HepG2 (cell line): ENCODE results near the gene CALY. TPM values are rescaled to one million over a fixed set of nuclear protein-coding genes. Genes with fewer than 3 reads are reported as not detected.

Experiments
- ATAC-seq: fragments of 200-7000 bp; cut with Tn5 transposase; 3 replicates; pipeline ENCODE4 v1.9.1; 2020; ENCODE audit warnings: mild to moderate bottlenecking, moderate library complexity
- BruUV-seq: library from RNA; stranded (reverse); fragments of 400-500 nt; replicated peaks from 2 replicates; lab custom pipeline; 2021; lab: Mats Ljungman, UMichigan
- CTCF ChIA-PET: fragments of 300-600 bp; formaldehyde crosslinking; extraction: SDS; loops from one replicate; lab custom pipeline; 2021; ENCODE audit warnings: low total read pairs, inconsistent platforms, low intra/inter-chr PET ratio; lab: Yijun Ruan, JAX
- POLR2A ChIA-PET: fragments of 350-600 bp; sonication (Branson Sonifier 250); formaldehyde crosslinking; loops from one replicate; lab custom pipeline; 2020; ENCODE audit warnings: antibody characterized with exemption, inconsistent platforms; lab: Yijun Ruan, JAX
- DNase-seq: peaks from one replicate; pipeline ENCODE4 v3.0.0-alpha.2; 2015; ENCODE audit warnings: low spot score
- FAIRE-seq: peaks from 3 replicates; lab custom pipeline; 2011; peaks lifted over from hg19 to GRCh38; lab: Jason Lieb, UNC
- H2AFZ ChIP-seq: one replicate; pipeline ENCODE4 v1.6.1; 2011; ENCODE audit warnings: low read length, inconsistent platforms
- H3K27ac ChIP-seq: fragments of 300-600 bp; 3 replicates; pipeline ENCODE4 v1.8.0; 2011; ENCODE audit warnings: mixed run types, mild to moderate bottlenecking, mixed read lengths, low read length, inconsistent platforms; ENCODE audit not compliant: insufficient read depth; ENCODE audit errors: extremely low read length
- H3K27me3 ChIP-seq, 2 experiments: fragments of 200-600 bp in 1 of 2; 2 replicates in 1 of 2; 3 replicates in 1 of 2; pipeline versions ENCODE4 v1.6.0 to v1.8.0; 2011; ENCODE audit warnings: low read length in 2 of 2, mild to moderate bottlenecking in 2 of 2, moderate library complexity in 2 of 2, inconsistent platforms in 1 of 2; ENCODE audit not compliant: insufficient read depth in 2 of 2, control insufficient read depth in 1 of 2
- H3K36me3 ChIP-seq, 2 experiments: fragments of 200-600 bp in 1 of 2; replicated peaks in 1 of 2; 2 replicates in 1 of 2; 3 replicates in 1 of 2; pipeline versions ENCODE4 v1.5.1 to v1.8.0; 2011; ENCODE audit warnings: low read length in 2 of 2, inconsistent platforms in 1 of 2; ENCODE audit not compliant: insufficient read depth in 2 of 2, control insufficient read depth in 1 of 2
- H3K4me1 ChIP-seq: 2 replicates; pipeline ENCODE4 v1.5.1; 2012; ENCODE audit warnings: low read length, inconsistent platforms; ENCODE audit not compliant: insufficient read depth
- H3K4me2 ChIP-seq: 2 replicates; pipeline ENCODE4 v1.6.0; 2011; ENCODE audit warnings: low read depth, low read length, inconsistent platforms
- H3K4me3 ChIP-seq, 3 experiments: fragments of 200-600 bp in 1 of 3; sonication (generic), shearing (Covaris generic) in 1 of 3; replicated peaks in 1 of 3; 2 replicates each; pipeline ENCODE4 v1.5.1; 2011 to 2016; ENCODE audit warnings: low read length in 3 of 3, inconsistent platforms in 2 of 3, low read depth in 2 of 3, mild to moderate bottlenecking in 2 of 3, control low read depth in 1 of 3, mixed read lengths in 1 of 3; ENCODE audit not compliant: insufficient read depth in 1 of 3
- H3K79me2 ChIP-seq: one replicate; pipeline ENCODE4 v1.6.1; 2011; ENCODE audit warnings: low read length, inconsistent platforms; ENCODE audit not compliant: insufficient read depth
- H3K9ac ChIP-seq: 2 replicates; pipeline ENCODE4 v1.6.0; 2011; ENCODE audit warnings: mild to moderate bottlenecking, low read depth, low read length, inconsistent platforms; ENCODE audit not compliant: insufficient read depth
- H3K9me3 ChIP-seq: 2 replicates; pipeline ENCODE4 v1.5.1; 2012; ENCODE audit warnings: mild to moderate bottlenecking, low read length
- H4K20me1 ChIP-seq: 2 replicates; pipeline ENCODE4 v1.6.0; 2011; ENCODE audit warnings: inconsistent platforms, mild to moderate bottlenecking, low read length, moderate library complexity; ENCODE audit not compliant: insufficient read depth
- BRCA1 ChIP-seq: sonication (generic); formaldehyde crosslinking; IDR thresholded peaks from 2 replicates; pipeline ENCODE4 v1.4.0; 2020; ENCODE audit warnings: missing genetic modification reagents
- FOXA3 ChIP-seq: IDR thresholded peaks from 2 replicates; pipeline ENCODE4 v1.6.1; 2016; ENCODE audit warnings: missing genetic modification reagents, missing compliant biosample characterization
- GABPA ChIP-seq, 2 experiments: IDR thresholded peaks; 2 replicates each; pipeline ENCODE4 v1.6.1; 2011 to 2016; ENCODE audit warnings: low read depth in 2 of 2, low read length in 1 of 2, missing biosample characterization in 1 of 2, missing genetic modification characterization in 1 of 2
- JARID2 ChIP-seq: sonication (generic); formaldehyde crosslinking; IDR thresholded peaks from 2 replicates; pipeline ENCODE4 v1.8.1; 2023; ENCODE audit warnings: missing genetic modification reagents, inconsistent platforms; ENCODE audit not compliant: insufficient replicate concordance
- KDM2A ChIP-seq: sonication (generic); formaldehyde crosslinking; IDR thresholded peaks from 2 replicates; pipeline ENCODE4 v1.4.0; 2020; ENCODE audit warnings: low read depth, missing genetic modification reagents, borderline replicate concordance
- MAFF ChIP-seq: IDR thresholded peaks from 2 replicates; pipeline ENCODE4 v1.6.1; 2011; ENCODE audit warnings: low read depth, low read length, improper control_type of control experiment
- MEIS2 ChIP-seq: sonication (generic); formaldehyde crosslinking; IDR thresholded peaks from 2 replicates; pipeline ENCODE4 v1.9.0; 2021; ENCODE audit warnings: mild to moderate bottlenecking, missing genetic modification reagents
- MXI1 ChIP-seq: IDR thresholded peaks from 3 replicates; pipeline ENCODE4 v1.6.1; 2012; ENCODE audit warnings: low read depth, low read length, inconsistent platforms, borderline replicate concordance
- NCOA5 ChIP-seq: sonication (generic); formaldehyde crosslinking; IDR thresholded peaks from 2 replicates; pipeline ENCODE4 v1.4.0; 2020; ENCODE audit warnings: missing genetic modification reagents
- NFKB2 ChIP-seq: sonication (generic); formaldehyde crosslinking; IDR thresholded peaks from 2 replicates; pipeline ENCODE4 v1.4.0; 2020; ENCODE audit warnings: missing genetic modification reagents, borderline replicate concordance
- REL ChIP-seq: sonication (generic); formaldehyde crosslinking; conservative IDR thresholded peaks from 2 replicates; pipeline ENCODE4 v1.8.0; 2022; ENCODE audit warnings: mild to moderate bottlenecking, missing genetic modification reagents, moderate library complexity
- SIN3A ChIP-seq: IDR thresholded peaks from 2 replicates; pipeline ENCODE4 v1.6.1; 2011; ENCODE audit warnings: low read depth, mild to moderate bottlenecking, control low read depth, low read length, borderline replicate concordance
- SMC3 ChIP-seq: IDR thresholded peaks from 2 replicates; pipeline ENCODE4 v1.6.1; 2011; ENCODE audit warnings: low read length, improper control_type of control experiment
- XRCC5 ChIP-seq: fragments of 200-400 bp; formaldehyde crosslinking; optimal IDR thresholded peaks from 2 replicates; pipeline ENCODE3; 2017; ENCODE audit warnings: mild to moderate bottlenecking, low read length
- ZNF251 ChIP-seq: sonication (generic); formaldehyde crosslinking; IDR thresholded peaks from 2 replicates; pipeline ENCODE4 v1.9.0; 2021; ENCODE audit warnings: mild to moderate bottlenecking, missing genetic modification reagents
- WGBS: methylation state at CpG from one replicate; pipeline ENCODE4 v1.1.6; 2017; ENCODE audit warnings: low lambda C conversion rate; 5-methylcytosine and 5-hydroxymethylcytosine counted together
- in situ Hi-C: cut with HindIII; loops from 2 replicates; pipeline ENCODE4 v1.10.0; 2017; ENCODE audit warnings: low pct_unique_long_range_greater_than_20kb; ENCODE audit not compliant: extremely low pct_ligation_motif_present
- intact Hi-C: fragments of 100-400 bp; cut with micrococcal nuclease; formaldehyde crosslinking; loops from one replicate; pipeline ENCODE4 v1.10.0; 2022; ENCODE audit not compliant: unreplicated experiment
- polyA plus RNA-seq, 8 experiments: library from polyadenylated mRNA; depleted of rRNA in 3 of 8; stranded (reverse) in 7 of 8; unstranded in 1 of 8; fragments of >200 nt; fragmentation: Illumina TruSeq in 4 of 8; extraction: Trizol in 4 of 8; gene quantifications; 2 replicates each; pipeline versions ENCODE4 v1.2.1 to v1.2.3, GENCODE V29; 2011 to 2016; ENCODE audit warnings: low read depth in 4 of 8, missing spikeins in 1 of 8, mixed read lengths in 1 of 8; ENCODE audit not compliant: insufficient read depth in 1 of 8
- total RNA-seq, 5 experiments: library from RNA; depleted of rRNA; stranded (reverse); fragments of >200 nt; fragmentation: Illumina TruSeq; extraction: Trizol; gene quantifications; 2 replicates each; pipeline ENCODE4 v1.2.3, GENCODE V29; 2016; ENCODE audit warnings: low read depth in 1 of 5
- TF ChIP-seq, protein P1 (sequence below): sonication (generic); formaldehyde crosslinking; IDR thresholded peaks from 2 replicates; pipeline ENCODE4 v1.4.0; 2020; ENCODE audit warnings: missing genetic modification reagents; ENCODE audit errors: not compliant biosample characterization
- TF ChIP-seq, protein P2 (sequence below): sonication (generic); formaldehyde crosslinking; IDR thresholded peaks from 2 replicates; pipeline ENCODE4 v1.4.0; 2020; ENCODE audit warnings: mild to moderate bottlenecking, missing genetic modification reagents
- TF ChIP-seq, protein P3 (sequence below): sonication (generic); formaldehyde crosslinking; IDR thresholded peaks from 2 replicates; pipeline ENCODE4 v1.8.0; 2023; ENCODE audit warnings: mild to moderate bottlenecking, missing genetic modification reagents
- TF ChIP-seq, protein P4 (sequence below), 2 experiments: fragments of 450-650 bp in 1 of 2; sonication (generic) in 1 of 2; formaldehyde crosslinking; IDR thresholded peaks; 2 replicates each; pipeline versions ENCODE4 v1.5.0 to v1.8.0; 2020 to 2022; ENCODE audit warnings: mild to moderate bottlenecking in 1 of 2, missing genetic modification reagents in 1 of 2

CALY gene
- total and polyA plus RNA-seq, 2 of the 13 experiments (the other 11 are each of a cell fraction or from before 2014, with no cell fraction given), result 0.08 TPM; not detected in 1

DNA sequence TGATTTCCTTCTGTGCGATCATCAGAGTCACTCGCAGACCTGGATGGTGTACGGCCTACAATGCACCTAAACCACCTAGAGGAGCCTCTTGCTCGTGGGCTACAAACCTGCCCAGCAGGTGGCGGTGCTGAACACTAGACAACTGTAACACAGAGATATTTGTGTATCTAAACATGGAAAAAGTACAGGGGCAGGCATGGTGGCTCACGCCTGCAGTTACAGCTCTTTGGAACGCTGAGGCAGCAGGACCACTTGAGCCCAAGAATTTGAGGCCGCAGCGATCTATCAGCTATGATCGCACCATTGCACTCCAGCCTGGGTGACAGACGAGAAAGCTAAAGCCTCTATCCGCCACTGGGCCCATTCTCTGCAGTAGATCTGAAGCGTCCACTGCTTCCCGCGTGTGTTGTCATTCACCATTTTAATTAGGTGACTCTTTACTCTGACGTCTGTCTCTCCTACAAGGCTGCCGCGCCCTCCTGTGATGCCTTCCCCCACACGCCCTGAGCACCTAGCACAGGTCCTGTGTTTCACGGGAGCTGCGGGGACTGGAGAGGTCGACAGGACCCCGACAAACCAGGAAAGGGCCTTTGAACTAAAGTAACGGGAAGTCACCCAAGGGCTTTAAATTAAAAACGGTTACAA, 28.8 kb downstream of the CALY start:
- ChIA-PET CTCF (interaction anchor here (1.4 kb wide), 1 partner anchor 11 kb away, joined by 5 read pairs; no protein-coding TSS in a partner anchor), POLR2A (interaction anchor here (1.2 kb wide), 1 partner anchor 40 kb away, joined by 3 read pairs; no protein-coding TSS in a partner anchor)
- peaks cover 34% of the 10 kb centered on the region for H3K79me2 ChIP-seq
- peak overlapping the region; percentile 90 for H3K27ac ChIP-seq
- FAIRE-seq, result peak; percentile 86
- peak; percentile 74 for ATAC-seq
- no peaks in the 10 kb centered on the region for H3K9me3 ChIP-seq
- H3K36me3 ChIP-seq, result peaks cover 15 to 36% of the 10 kb centered on the region in 2 experiments; a peak in 4 of 5 replicates
- in situ Hi-C loops, result no loop called here
- H3K27me3 ChIP-seq, result no peaks in the 10 kb centered on the region; a peak in 1 of 5 replicates
- peaks cover 15% of the 10 kb centered on the region for H3K4me1 ChIP-seq
- H4K20me1 ChIP-seq, result peaks cover 9% of the 10 kb centered on the region
- H3K4me2 ChIP-seq, result peak overlapping the region; percentile 85
- 1% methylated on average over 22 of the region's 25 CpGs for WGBS
- no peak overlapping the region for H2AFZ ChIP-seq
- no TSS peak for BruUV-seq
- intact Hi-C loops, result no loop called here
- peak overlapping the region; percentile 99 for H3K9ac ChIP-seq
- DNase-seq, result peak; percentile 83
- H3K4me3 ChIP-seq, result peak overlapping the region; percentile 86 to 96 (median 95)
- 0 out of 2 replicates have a peak, but pooled peaks have one; percentile 6 for TF ChIP-seq KDM2A
- TF ChIP-seq XRCC5, result peak; percentile 91
- TF ChIP-seq NCOA5 (CRISPR knock-in tag), result no peak
- peak; percentile 49 for TF ChIP-seq JARID2 (CRISPR knock-in tag)
- no peak for TF ChIP-seq GABPA (IDR thresholded peaks at IDR 0.05; ENCODE audit: low read depth, low read length)
- TF ChIP-seq GABPA (CRISPR knock-in tag; IDR thresholded peaks at IDR 0.05; ENCODE audit: low read depth), result peak; percentile 50
- 0 out of 2 replicates have a peak, but pooled peaks have one; percentile 1 for TF ChIP-seq NFKB2 (CRISPR knock-in tag)
- TF ChIP-seq MXI1, result peak; percentile 69; the same call in 2 of the 3 replicates
- no peak for TF ChIP-seq MAFF
- TF ChIP-seq SMC3, result peak; percentile 40; the same call in 1 of the 2 replicates
- peak; percentile 61; the same call in 1 of the 2 replicates for TF ChIP-seq SIN3A
- 0 out of 2 replicates have a peak, but pooled peaks have one; percentile 25 for TF ChIP-seq BRCA1 (CRISPR knock-in tag)
- TF ChIP-seq, protein P1, sequence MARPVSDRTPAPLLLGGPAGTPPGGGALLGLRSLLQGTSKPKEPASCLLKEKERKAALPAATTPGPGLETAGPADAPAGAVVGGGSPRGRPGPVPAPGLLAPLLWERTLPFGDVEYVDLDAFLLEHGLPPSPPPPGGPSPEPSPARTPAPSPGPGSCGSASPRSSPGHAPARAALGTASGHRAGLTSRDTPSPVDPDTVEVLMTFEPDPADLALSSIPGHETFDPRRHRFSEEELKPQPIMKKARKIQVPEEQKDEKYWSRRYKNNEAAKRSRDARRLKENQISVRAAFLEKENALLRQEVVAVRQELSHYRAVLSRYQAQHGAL (CRISPR knock-in tag), result no peak
- TF ChIP-seq, protein P2, sequence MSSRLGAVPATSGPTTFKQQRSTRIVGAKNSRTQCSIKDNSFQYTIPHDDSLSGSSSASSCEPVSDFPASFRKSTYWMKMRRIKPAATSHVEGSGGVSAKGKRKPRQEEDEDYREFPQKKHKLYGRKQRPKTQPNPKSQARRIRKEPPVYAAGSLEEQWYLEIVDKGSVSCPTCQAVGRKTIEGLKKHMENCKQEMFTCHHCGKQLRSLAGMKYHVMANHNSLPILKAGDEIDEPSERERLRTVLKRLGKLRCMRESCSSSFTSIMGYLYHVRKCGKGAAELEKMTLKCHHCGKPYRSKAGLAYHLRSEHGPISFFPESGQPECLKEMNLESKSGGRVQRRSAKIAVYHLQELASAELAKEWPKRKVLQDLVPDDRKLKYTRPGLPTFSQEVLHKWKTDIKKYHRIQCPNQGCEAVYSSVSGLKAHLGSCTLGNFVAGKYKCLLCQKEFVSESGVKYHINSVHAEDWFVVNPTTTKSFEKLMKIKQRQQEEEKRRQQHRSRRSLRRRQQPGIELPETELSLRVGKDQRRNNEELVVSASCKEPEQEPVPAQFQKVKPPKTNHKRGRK (CRISPR knock-in tag), result no peak
- no peak for TF ChIP-seq REL (CRISPR knock-in tag)
- TF ChIP-seq MEIS2 (CRISPR knock-in tag), result no peak; the same call in 1 of the 2 replicates
- peak; percentile 75 for TF ChIP-seq FOXA3 (CRISPR knock-in tag)
- TF ChIP-seq, protein P3, sequence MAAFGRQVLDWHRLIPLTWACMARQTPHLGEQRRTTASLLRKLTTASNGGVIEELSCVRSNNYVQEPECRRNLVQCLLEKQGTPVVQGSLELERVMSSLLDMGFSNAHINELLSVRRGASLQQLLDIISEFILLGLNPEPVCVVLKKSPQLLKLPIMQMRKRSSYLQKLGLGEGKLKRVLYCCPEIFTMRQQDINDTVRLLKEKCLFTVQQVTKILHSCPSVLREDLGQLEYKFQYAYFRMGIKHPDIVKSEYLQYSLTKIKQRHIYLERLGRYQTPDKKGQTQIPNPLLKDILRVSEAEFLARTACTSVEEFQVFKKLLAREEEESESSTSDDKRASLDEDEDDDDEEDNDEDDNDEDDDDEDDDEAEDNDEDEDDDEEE (CRISPR knock-in tag), result 0 out of 2 replicates have a peak, but pooled peaks have one; percentile 45
- TF ChIP-seq, protein P4, sequence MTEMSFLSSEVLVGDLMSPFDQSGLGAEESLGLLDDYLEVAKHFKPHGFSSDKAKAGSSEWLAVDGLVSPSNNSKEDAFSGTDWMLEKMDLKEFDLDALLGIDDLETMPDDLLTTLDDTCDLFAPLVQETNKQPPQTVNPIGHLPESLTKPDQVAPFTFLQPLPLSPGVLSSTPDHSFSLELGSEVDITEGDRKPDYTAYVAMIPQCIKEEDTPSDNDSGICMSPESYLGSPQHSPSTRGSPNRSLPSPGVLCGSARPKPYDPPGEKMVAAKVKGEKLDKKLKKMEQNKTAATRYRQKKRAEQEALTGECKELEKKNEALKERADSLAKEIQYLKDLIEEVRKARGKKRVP (CRISPR knock-in tag; IDR thresholded peaks at IDR 0.05), result no peak
- TF ChIP-seq ZNF251 (CRISPR knock-in tag), result no peak
